ENCODE measurements around the gene KIF16B.

KIF16B gene

DNA sequence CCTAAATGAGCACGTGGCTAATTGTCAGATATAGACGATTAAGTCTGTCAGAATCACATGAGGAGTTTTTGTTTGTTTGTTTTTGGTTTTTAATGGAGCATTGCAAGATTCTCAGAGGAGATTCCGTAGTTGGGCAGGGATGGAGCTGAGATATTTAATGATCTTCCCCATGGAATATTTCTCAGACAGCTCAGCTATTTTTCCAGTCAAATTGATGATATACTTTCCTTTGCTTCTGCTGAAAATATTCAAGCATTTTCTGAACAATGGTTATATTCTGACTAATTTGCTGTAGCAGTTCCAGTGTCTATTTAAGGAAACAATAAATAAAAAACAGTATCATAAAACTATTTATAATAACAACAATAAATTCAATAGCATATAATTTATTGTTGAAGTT is 348.4 kb downstream of the KIF16B start:
- H3K27me3 Mint-ChIP-seq = no peaks in the 10 kb centered on the region
- peaks cover 14% of the 10 kb centered on the region for H3K9me3 Mint-ChIP-seq

DNA sequence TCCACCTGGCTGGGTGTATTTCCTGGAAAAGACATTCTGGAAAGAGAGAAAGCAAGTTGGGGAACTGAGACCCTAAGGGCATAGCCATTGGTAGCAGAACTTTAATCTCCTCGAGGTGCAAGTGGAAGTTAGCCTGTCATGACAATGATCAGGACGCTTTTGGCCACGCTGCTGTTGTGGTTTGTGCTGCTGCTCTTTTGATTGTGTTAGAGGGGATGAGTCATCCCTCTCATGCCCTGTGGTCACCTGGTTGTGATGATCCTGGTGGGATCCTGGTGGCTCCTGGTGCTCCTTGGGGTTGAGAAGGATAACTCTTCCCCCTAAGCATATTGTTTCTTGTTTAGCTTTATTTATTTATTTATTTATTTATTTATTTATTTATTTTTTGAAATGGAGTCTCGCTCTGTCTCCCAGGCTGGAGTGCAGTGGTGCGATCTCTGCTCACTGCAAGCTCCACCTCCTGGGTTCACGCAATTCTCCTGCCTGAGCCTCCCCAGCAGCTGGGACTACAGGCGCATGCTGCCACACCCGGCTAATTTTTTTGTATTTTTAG is 350.3 kb downstream of the KIF16B start:
- H3K27ac Mint-ChIP-seq = no peak overlapping the region
- H3K4me1 Mint-ChIP-seq (ENCODE audit: low read depth) = no peaks in the 10 kb centered on the region
- H3K4me3 Mint-ChIP-seq = no peak overlapping the region
- intact Hi-C loops (cut with micrococcal nuclease) = no loop called here
- no peaks in the 10 kb centered on the region for H3K36me3 Mint-ChIP-seq (ENCODE audit: low read depth)
- peaks cover 16% of the 10 kb centered on the region for H3K9me3 Mint-ChIP-seq
- H3K27me3 Mint-ChIP-seq = no peaks in the 10 kb centered on the region

More for the DNA sequence above, 348.4 kb downstream of the KIF16B start:
- Mint-ChIP-seq H3K4me1 (ENCODE audit: low read depth) (no peaks in the 10 kb centered on the region), H3K36me3 (ENCODE audit: low read depth) (no peaks in the 10 kb centered on the region), H3K27ac (no peak overlapping the region), H3K4me3 (no peak overlapping the region)
- intact Hi-C loops (cut with micrococcal nuclease) = no loop called here

Data from dendritic cell treated with granulocyte-macrophage colony-stimulating factor and Interleukin-4, amounts not matched to agents 40 ng/mL and 50 ng/mL, for 4 days (primary cell).